HL-60 (cell line): Measurements from ENCODE around the gene JAML.
"Not testable (repeated sequence)": the region's sequence is repeated elsewhere in the genome, so short reads cannot be mapped to it uniquely, and the experiment has no call there.

ENCODE experiments used
- POLR2AphosphoS5 ChIP-seq: IDR thresholded peaks from 2 replicates; pipeline ENCODE4 v1.6.1; 2012; ENCODE audit warnings: low read depth
- SPI1 ChIP-seq: IDR thresholded peaks from 2 replicates; pipeline ENCODE4 v1.6.1; 2012; ENCODE audit warnings: low read depth, mild to moderate bottlenecking, borderline replicate concordance
- TF ChIP-seq, protein P1 (sequence below): IDR thresholded peaks from one replicate; pipeline ENCODE4 v1.5.1; 2011; ENCODE audit warnings: low read length, control low read depth, inconsistent platforms; ENCODE audit not compliant: insufficient read depth

DNA sequence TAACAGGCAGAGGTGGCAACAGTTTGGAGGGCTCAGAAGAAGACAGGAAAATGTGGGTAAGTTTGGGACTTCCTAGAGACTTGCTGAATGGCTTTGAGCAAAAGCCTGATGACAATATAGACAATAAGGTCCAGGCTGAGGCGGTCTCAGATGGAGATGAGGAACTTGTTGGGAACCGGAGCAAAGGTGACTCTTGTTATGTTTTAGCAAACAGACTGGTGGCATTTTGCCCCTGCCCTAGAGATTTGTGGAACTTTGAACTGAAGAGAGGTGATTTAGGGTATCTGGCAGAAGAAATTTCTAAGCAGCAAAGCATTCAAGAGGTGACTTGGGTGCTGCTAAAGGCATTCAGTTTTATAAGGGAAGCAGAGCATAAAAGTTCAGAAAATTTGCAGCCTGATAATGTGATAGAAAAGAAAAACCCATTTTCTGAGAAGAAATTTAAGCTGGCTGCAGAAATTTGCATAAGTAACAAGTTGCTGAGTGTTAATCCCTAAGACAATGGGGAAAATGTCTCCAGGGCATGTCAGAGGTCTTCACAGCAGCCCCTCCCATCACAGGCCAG is 33.8 kb downstream of the JAML start:
- TF ChIP-seq, protein P1, sequence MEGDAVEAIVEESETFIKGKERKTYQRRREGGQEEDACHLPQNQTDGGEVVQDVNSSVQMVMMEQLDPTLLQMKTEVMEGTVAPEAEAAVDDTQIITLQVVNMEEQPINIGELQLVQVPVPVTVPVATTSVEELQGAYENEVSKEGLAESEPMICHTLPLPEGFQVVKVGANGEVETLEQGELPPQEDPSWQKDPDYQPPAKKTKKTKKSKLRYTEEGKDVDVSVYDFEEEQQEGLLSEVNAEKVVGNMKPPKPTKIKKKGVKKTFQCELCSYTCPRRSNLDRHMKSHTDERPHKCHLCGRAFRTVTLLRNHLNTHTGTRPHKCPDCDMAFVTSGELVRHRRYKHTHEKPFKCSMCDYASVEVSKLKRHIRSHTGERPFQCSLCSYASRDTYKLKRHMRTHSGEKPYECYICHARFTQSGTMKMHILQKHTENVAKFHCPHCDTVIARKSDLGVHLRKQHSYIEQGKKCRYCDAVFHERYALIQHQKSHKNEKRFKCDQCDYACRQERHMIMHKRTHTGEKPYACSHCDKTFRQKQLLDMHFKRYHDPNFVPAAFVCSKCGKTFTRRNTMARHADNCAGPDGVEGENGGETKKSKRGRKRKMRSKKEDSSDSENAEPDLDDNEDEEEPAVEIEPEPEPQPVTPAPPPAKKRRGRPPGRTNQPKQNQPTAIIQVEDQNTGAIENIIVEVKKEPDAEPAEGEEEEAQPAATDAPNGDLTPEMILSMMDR, result not testable (repeated sequence)
- not testable (repeated sequence) for TF ChIP-seq SPI1, POLR2AphosphoS5
